K562 (cell line): ENCODE data around the gene TP73. TPM values are rescaled to one million over a fixed set of nuclear protein-coding genes. Genes with fewer than 3 reads are reported as not detected.
A peak's percentile ranks its signal among the peaks of the same experiment; 100 is the strongest.

Experiments
- BRD4 ChIP-seq: fragments of 200-600 bp; sonication (generic); IDR thresholded peaks from 2 replicates; pipeline ENCODE4 v1.6.1; 2017; ENCODE audit warnings: inconsistent platforms
- CBX3 ChIP-seq, 2 experiments: IDR thresholded peaks; 1 replicate in 1 of 2; 2 replicates in 1 of 2; pipeline ENCODE4 v1.6.1; 2012; ENCODE audit warnings: inconsistent platforms in 2 of 2, low read length in 2 of 2, borderline replicate concordance in 1 of 2, control low read depth in 1 of 2
- CEBPB ChIP-seq: fragments of 450-650 bp; IDR thresholded peaks from 2 replicates; pipeline ENCODE4 v1.6.1; 2016; ENCODE audit warnings: missing genetic modification characterization, missing compliant biosample characterization
- NONO ChIP-seq, 2 experiments: fragments of 200-400 bp in 1 of 2; fragments of 450-650 bp in 1 of 2; formaldehyde crosslinking in 1 of 2; IDR thresholded peaks; 2 replicates each; pipeline ENCODE4 v1.6.1; 2017; ENCODE audit warnings: low read depth in 2 of 2, mild to moderate bottlenecking in 2 of 2, moderate library complexity in 2 of 2, low read length in 1 of 2
- POLR2B ChIP-seq: fragments of 450-650 bp; IDR thresholded peaks from 2 replicates; pipeline ENCODE4 v1.6.1; 2018; ENCODE audit warnings: low read depth; ENCODE audit not compliant: partially characterized antibody
- SAFB2 ChIP-seq: fragments of 200-400 bp; formaldehyde crosslinking; IDR thresholded peaks from 2 replicates; pipeline ENCODE4 v1.6.1; 2018; ENCODE audit warnings: borderline replicate concordance, low read length, low read depth, moderate library complexity; ENCODE audit not compliant: severe bottlenecking
- SIN3A ChIP-seq, 2 experiments: fragments of 150-350 bp in 1 of 2; IDR thresholded peaks; 2 replicates each; pipeline ENCODE4 v1.6.1; 2011 to 2016; ENCODE audit warnings: borderline replicate concordance in 2 of 2, low read depth in 2 of 2, low read length in 2 of 2, mild to moderate bottlenecking in 2 of 2, moderate library complexity in 2 of 2; ENCODE audit not compliant: control insufficient read depth in 1 of 2
- TCF7 ChIP-seq: sonication (generic); IDR thresholded peaks from 2 replicates; pipeline ENCODE4 v1.6.1; 2016; ENCODE audit warnings: antibody characterized with exemption, borderline replicate concordance
- YBX1 ChIP-seq: fragments of 450-650 bp; IDR thresholded peaks from 2 replicates; pipeline ENCODE4 v1.7.1; 2016; ENCODE audit warnings: mild to moderate bottlenecking
- ZNF232 ChIP-seq: sonication (generic); formaldehyde crosslinking; IDR thresholded peaks from 2 replicates; pipeline ENCODE4 v1.8.0; 2022; ENCODE audit warnings: mild to moderate bottlenecking, missing genetic modification reagents
- ZNF507 ChIP-seq: conservative IDR thresholded peaks from 2 replicates; pipeline ENCODE4 v1.6.1; 2017; ENCODE audit warnings: missing genetic modification characterization, missing compliant biosample characterization
- ZNF717 ChIP-seq: fragments of 250-450 bp; sonication (Bioruptor Pico); IDR thresholded peaks from 2 replicates; pipeline ENCODE4 v1.5.0; 2021
- polyA plus RNA-seq, 8 experiments: library from polyadenylated mRNA; depleted of rRNA in 4 of 8; stranded (reverse) in 5 of 8; unstranded in 3 of 8; fragments of >200 nt; fragmentation: Nextera tagmentation in 2 of 8; fragmentation: Illumina TruSeq in 1 of 8; extraction: Ambion mirVana in 2 of 8; extraction: Trizol in 1 of 8; gene quantifications; 2 replicates each; pipeline versions ENCODE4 v1.2.1 to v1.2.3, GENCODE V29; 2011 to 2014; ENCODE audit warnings: inconsistent platforms in 1 of 8, missing spikeins in 1 of 8
- total RNA-seq, 7 experiments: library from RNA; depleted of rRNA in 6 of 7; stranded (reverse); fragments of >200 nt in 6 of 7; fragmentation: Illumina TruSeq in 2 of 7; extraction: Trizol in 2 of 7; gene quantifications; 2 replicates each; pipeline versions ENCODE4 v1.2.1 to v1.2.3, GENCODE V29; 2011 to 2021; ENCODE audit warnings: low replicate concordance in 1 of 7
- TF ChIP-seq, protein P1 (sequence below), 2 experiments: fragments of 450-650 bp in 1 of 2; IDR thresholded peaks; 2 replicates each; pipeline ENCODE4 v1.6.1; 2011 to 2017; ENCODE audit warnings: low read depth in 2 of 2, antibody characterized with exemption in 1 of 2, borderline replicate concordance in 1 of 2, low read length in 1 of 2, mild to moderate bottlenecking in 1 of 2, mixed read lengths in 1 of 2; ENCODE audit not compliant: control insufficient read depth in 1 of 2

The TP73 gene
- total and polyA plus RNA-seq, 9 of the 15 experiments (the other 6 are each of a cell fraction or from before 2014, with no cell fraction given) = 0.07 to 1.6 (median 0.40) TPM; not detected in 2

DNA sequence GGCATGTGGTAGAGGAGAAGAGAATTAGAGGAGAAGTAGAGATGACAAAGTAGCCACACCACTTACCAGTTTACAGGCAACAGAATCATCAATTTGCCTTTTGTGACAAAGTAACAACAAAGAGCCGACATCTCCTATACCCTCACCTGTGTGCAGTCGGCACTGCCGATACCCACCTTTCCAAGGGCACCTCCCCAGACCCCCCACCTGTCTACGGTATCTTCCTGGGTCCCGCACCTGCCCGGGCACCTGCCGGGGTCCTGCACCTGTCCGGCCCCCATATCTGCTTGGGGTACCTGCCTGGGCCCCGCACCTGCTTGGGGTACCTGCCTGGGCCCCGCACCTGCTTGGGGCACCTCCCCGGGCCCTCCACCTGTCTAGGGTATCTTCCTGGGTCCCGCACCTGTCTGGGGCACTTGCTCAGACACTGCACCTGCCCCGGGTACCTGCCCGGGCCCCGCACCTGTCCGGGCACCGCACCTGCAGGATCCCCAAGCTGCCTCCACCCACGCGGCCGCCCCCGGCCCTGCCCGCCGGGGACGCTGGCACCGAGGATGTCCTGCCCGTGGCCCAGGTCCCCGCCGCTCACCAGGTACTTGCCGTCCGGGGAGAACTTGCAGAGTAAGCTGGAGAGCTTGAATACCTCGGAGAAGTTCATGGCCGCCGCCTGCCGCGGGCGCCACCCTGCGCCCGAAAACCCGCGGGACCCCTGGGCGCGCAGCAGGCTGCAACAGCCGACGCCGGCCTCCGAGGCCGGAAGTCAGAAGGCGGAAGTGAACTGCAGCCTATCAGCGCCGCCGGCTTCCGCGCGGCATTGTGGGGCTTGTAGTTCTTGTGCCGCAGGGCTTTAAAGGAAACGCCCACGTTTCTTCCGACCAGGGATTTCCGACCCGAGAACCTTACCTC is 2.7 kb upstream of the TP73 start, which contains the start of gene WRAP73 (continued):
- peak; percentile 50 to 62; a peak in 2 of 4 replicates for TF ChIP-seq SIN3A (IDR thresholded peaks at IDR 0.05; ENCODE audit: borderline replicate concordance in 2 of 2, control insufficient read depth in 1 of 2, low read depth in 2 of 2, low read length in 2 of 2)
- TF ChIP-seq CEBPB = no peak
- no peak for TF ChIP-seq YBX1
- TF ChIP-seq ZNF717 (CRISPR knock-in tag) = no peak
- TF ChIP-seq, protein P1, sequence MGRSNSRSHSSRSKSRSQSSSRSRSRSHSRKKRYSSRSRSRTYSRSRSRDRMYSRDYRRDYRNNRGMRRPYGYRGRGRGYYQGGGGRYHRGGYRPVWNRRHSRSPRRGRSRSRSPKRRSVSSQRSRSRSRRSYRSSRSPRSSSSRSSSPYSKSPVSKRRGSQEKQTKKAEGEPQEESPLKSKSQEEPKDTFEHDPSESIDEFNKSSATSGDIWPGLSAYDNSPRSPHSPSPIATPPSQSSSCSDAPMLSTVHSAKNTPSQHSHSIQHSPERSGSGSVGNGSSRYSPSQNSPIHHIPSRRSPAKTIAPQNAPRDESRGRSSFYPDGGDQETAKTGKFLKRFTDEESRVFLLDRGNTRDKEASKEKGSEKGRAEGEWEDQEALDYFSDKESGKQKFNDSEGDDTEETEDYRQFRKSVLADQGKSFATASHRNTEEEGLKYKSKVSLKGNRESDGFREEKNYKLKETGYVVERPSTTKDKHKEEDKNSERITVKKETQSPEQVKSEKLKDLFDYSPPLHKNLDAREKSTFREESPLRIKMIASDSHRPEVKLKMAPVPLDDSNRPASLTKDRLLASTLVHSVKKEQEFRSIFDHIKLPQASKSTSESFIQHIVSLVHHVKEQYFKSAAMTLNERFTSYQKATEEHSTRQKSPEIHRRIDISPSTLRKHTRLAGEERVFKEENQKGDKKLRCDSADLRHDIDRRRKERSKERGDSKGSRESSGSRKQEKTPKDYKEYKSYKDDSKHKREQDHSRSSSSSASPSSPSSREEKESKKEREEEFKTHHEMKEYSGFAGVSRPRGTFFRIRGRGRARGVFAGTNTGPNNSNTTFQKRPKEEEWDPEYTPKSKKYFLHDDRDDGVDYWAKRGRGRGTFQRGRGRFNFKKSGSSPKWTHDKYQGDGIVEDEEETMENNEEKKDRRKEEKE (IDR thresholded peaks at IDR 0.05; ENCODE audit: borderline replicate concordance in 1 of 2, control insufficient read depth in 1 of 2, low read depth in 2 of 2, low read length in 1 of 2) = no peak
- peak; percentile 76 for TF ChIP-seq POLR2B
- no peak for TF ChIP-seq TCF7
- no peak for TF ChIP-seq ZNF507 (tag)
- TF ChIP-seq SAFB2 = no peak
- TF ChIP-seq BRD4 = no peak
- 0 out of 4 replicates have a peak, but pooled peaks of 1 of the 2 experiments have one; percentile 4 for TF ChIP-seq NONO (IDR thresholded peaks at IDR 0.05; ENCODE audit: low read depth in 2 of 2, low read length in 1 of 2)
- TF ChIP-seq CBX3 (IDR thresholded peaks at IDR 0.05; ENCODE audit: borderline replicate concordance in 1 of 2, low read length in 2 of 2) = no peak
- no peak for TF ChIP-seq ZNF232
